Esophagus muscularis mucosa (tissue), 4 donors: Measurements from ENCODE around the gene KRT6A.

Experiments used
- CTCF ChIP-seq, 3 experiments: fragments of 200-600 bp in 2 of 3; fragments of 450-650 bp in 1 of 3; sonication (generic) in 2 of 3; IDR thresholded peaks; one replicate each; pipeline ENCODE4 v1.5.1; 2017 to 2019; ENCODE audit warnings: antibody characterized with exemption in 3 of 3, mild to moderate bottlenecking in 2 of 3, moderate library complexity in 1 of 3
- EP300 ChIP-seq: sonication (generic); formaldehyde crosslinking; IDR thresholded peaks from one replicate; pipeline ENCODE4 v1.6.1; 2017; ENCODE audit warnings: antibody characterized with exemption
- POLR2A ChIP-seq: fragments of 450-650 bp; IDR thresholded peaks from one replicate; pipeline ENCODE4 v1.6.1; 2017; ENCODE audit warnings: antibody characterized with exemption, moderate library complexity, mild to moderate bottlenecking, low read depth
- POLR2AphosphoS5 ChIP-seq, 2 donors: sonication (generic); formaldehyde crosslinking; IDR thresholded peaks; one replicate each; pipeline ENCODE4 v1.6.1; 2017; ENCODE audit warnings: antibody characterized with exemption in 2 of 2

GRCh38 chr12:52521568-52522266 lies 28.7 kb upstream of the KRT6A start:
- TF ChIP-seq CTCF (IDR thresholded peaks at IDR 0.05) (no peak), POLR2A (no peak), EP300 (no peak), POLR2AphosphoS5 (IDR thresholded peaks at IDR 0.05) (no peak)
